ENCODE measurements around the gene GRIFIN.

Gene GRIFIN

GRCh38 chr7:2497500-2498336 is 21.5 kb upstream of the GRIFIN start:
- no peak for TF ChIP-seq CTCF (IDR thresholded peaks at IDR 0.05; ENCODE audit: low read length)
- TF ChIP-seq EZH2 (IDR thresholded peaks at IDR 0.05; ENCODE audit: borderline replicate concordance, low read length), result no peak
- no peak overlapping the region for H3K27ac ChIP-seq (ENCODE audit: low read depth, low read length, poor library complexity, severe bottlenecking)
- no peaks in the 10 kb centered on the region for H3K79me2 ChIP-seq (ENCODE audit: insufficient read depth, low read length)
- H3K27me3 ChIP-seq (ENCODE audit: insufficient read depth, low read length), result peaks cover 6% of the 10 kb centered on the region; the same call in 1 of the 2 replicates
- H3K9me3 ChIP-seq (ENCODE audit: low read length), result no peaks in the 10 kb centered on the region
- no peak overlapping the region for H3K4me3 ChIP-seq (ENCODE audit: low read depth, low read length, poor library complexity, severe bottlenecking)
- no peaks in the 10 kb centered on the region for H3F3A ChIP-seq (ENCODE audit: insufficient read depth, low read length)
- no peaks in the 10 kb centered on the region for H3K4me1 ChIP-seq (ENCODE audit: insufficient read depth, low read length, severe bottlenecking)
- no peaks in the 10 kb centered on the region for H3K9me2 ChIP-seq (ENCODE audit: low read depth, low read length)
- H4K20me1 ChIP-seq (ENCODE audit: insufficient read depth, low read length), result no peaks in the 10 kb centered on the region
- no peak overlapping the region for H3K9ac ChIP-seq (ENCODE audit: low read length)
- H2AFZ ChIP-seq (ENCODE audit: low read length), result no peak overlapping the region
- no peaks in the 10 kb centered on the region for H3K36me3 ChIP-seq (ENCODE audit: insufficient read depth, low read length)
- H3K4me2 ChIP-seq (ENCODE audit: low read length), result no peak overlapping the region

- H3K4me3 ChIP-seq (ENCODE audit: low read depth, low read length, poor library complexity, severe bottlenecking), result no peak overlapping the region
- no peak overlapping the region for H2AFZ ChIP-seq (ENCODE audit: low read length)
- no peaks in the 10 kb centered on the region for H3K4me1 ChIP-seq (ENCODE audit: insufficient read depth, low read length, severe bottlenecking)
- H3K27me3 ChIP-seq (ENCODE audit: insufficient read depth, low read length), result peaks cover 6% of the 10 kb centered on the region; the same call in 1 of the 2 replicates
- H3K79me2 ChIP-seq (ENCODE audit: insufficient read depth, low read length), result no peaks in the 10 kb centered on the region
- no peak overlapping the region for H3K4me2 ChIP-seq (ENCODE audit: low read length)
- H4K20me1 ChIP-seq (ENCODE audit: insufficient read depth, low read length), result no peaks in the 10 kb centered on the region
- H3F3A ChIP-seq (ENCODE audit: insufficient read depth, low read length), result no peaks in the 10 kb centered on the region
- no peaks in the 10 kb centered on the region for H3K36me3 ChIP-seq (ENCODE audit: insufficient read depth, low read length)
- no peak overlapping the region for H3K27ac ChIP-seq (ENCODE audit: low read depth, low read length, poor library complexity, severe bottlenecking)
- no peak for TF ChIP-seq EZH2 (IDR thresholded peaks at IDR 0.05; ENCODE audit: borderline replicate concordance, low read length)
- no peak for TF ChIP-seq CTCF (IDR thresholded peaks at IDR 0.05; ENCODE audit: low read length)
- H3K9ac ChIP-seq (ENCODE audit: low read length), result no peak overlapping the region
- no peaks in the 10 kb centered on the region for H3K9me3 ChIP-seq (ENCODE audit: low read length)
- no peaks in the 10 kb centered on the region for H3K9me2 ChIP-seq (ENCODE audit: low read depth, low read length)
Measured at GRCh38 chr7:2497065-2497464, 20.9 kb upstream of the GRIFIN start.

GRCh38 chr7:2496375-2496774 is 20.2 kb upstream of the GRIFIN start:
- Histone ChIP-seq H3K9ac (ENCODE audit: low read length) (no peak overlapping the region), H3K27me3 (ENCODE audit: insufficient read depth, low read length) (peaks cover 6% of the 10 kb centered on the region; the same call in 1 of the 2 replicates), H4K20me1 (ENCODE audit: insufficient read depth, low read length) (no peaks in the 10 kb centered on the region), H3K4me1 (ENCODE audit: insufficient read depth, low read length, severe bottlenecking) (no peaks in the 10 kb centered on the region), H3K9me2 (ENCODE audit: low read depth, low read length) (no peaks in the 10 kb centered on the region), H3K4me2 (ENCODE audit: low read length) (no peak overlapping the region), H3F3A (ENCODE audit: insufficient read depth, low read length) (no peaks in the 10 kb centered on the region), H3K79me2 (ENCODE audit: insufficient read depth, low read length) (no peaks in the 10 kb centered on the region), H2AFZ (ENCODE audit: low read length) (no peak overlapping the region), H3K9me3 (ENCODE audit: low read length) (no peaks in the 10 kb centered on the region), H3K4me3 (ENCODE audit: low read depth, low read length, poor library complexity, severe bottlenecking) (no peak overlapping the region), H3K36me3 (ENCODE audit: insufficient read depth, low read length) (no peaks in the 10 kb centered on the region), H3K27ac (ENCODE audit: low read depth, low read length, poor library complexity, severe bottlenecking) (no peak overlapping the region)
- TF ChIP-seq EZH2 (IDR thresholded peaks at IDR 0.05; ENCODE audit: borderline replicate concordance, low read length) (no peak), CTCF (IDR thresholded peaks at IDR 0.05; ENCODE audit: low read length) (no peak)
